Endodermal cell (in vitro differentiated cells): ENCODE measurements around the gene GPD2. TPM values are rescaled to one million over a fixed set of nuclear protein-coding genes. Genes with fewer than 3 reads are reported as not detected.

Experiments
- DNase-seq: peaks from one replicate; pipeline ENCODE4 v3.0.0-alpha.2; 2017
- H3K27ac ChIP-seq: 2 replicates; pipeline ENCODE4 v1.5.1; 2013; ENCODE audit warnings: mild to moderate bottlenecking, low read depth, low read length, moderate library complexity
- H3K27me3 ChIP-seq: 2 replicates; pipeline ENCODE4 v1.6.1; 2013; ENCODE audit warnings: mild to moderate bottlenecking, low read length, moderate library complexity; ENCODE audit not compliant: insufficient read depth, control insufficient read depth, poor library complexity, severe bottlenecking
- H3K36me3 ChIP-seq: 2 replicates; pipeline ENCODE4 v1.7.0; 2013; ENCODE audit warnings: mild to moderate bottlenecking, low read length, moderate library complexity; ENCODE audit not compliant: control insufficient read depth, insufficient read depth
- H3K4me1 ChIP-seq: one replicate; pipeline ENCODE4 v1.7.0; 2013; ENCODE audit warnings: low read length; ENCODE audit not compliant: control insufficient read depth, insufficient read depth
- H3K4me3 ChIP-seq: 2 replicates; pipeline ENCODE4 v1.5.1; 2013; ENCODE audit warnings: mild to moderate bottlenecking, low read length, moderate library complexity
- H3K9ac ChIP-seq: 2 replicates; pipeline ENCODE4 v1.6.1; 2013; ENCODE audit warnings: mild to moderate bottlenecking, low read length, moderate library complexity; ENCODE audit not compliant: poor library complexity, severe bottlenecking; ENCODE audit errors: extremely low read depth
- H3K9me3 ChIP-seq: 2 replicates; pipeline ENCODE4 v1.6.1; 2013; ENCODE audit warnings: mild to moderate bottlenecking, low read length, moderate library complexity; ENCODE audit not compliant: control insufficient read depth
- H3K27ac Mint-ChIP-seq: 2 replicates; pipeline ENCODE4 v1.8.0; 2020; ENCODE audit warnings: mixed read lengths
- H3K27me3 Mint-ChIP-seq: 2 replicates; pipeline ENCODE4 v1.8.0; 2021; ENCODE audit warnings: mild to moderate bottlenecking, mixed read lengths; ENCODE audit not compliant: insufficient read depth
- H3K36me3 Mint-ChIP-seq: 2 replicates; pipeline ENCODE4 v1.8.0; 2020; ENCODE audit warnings: low read depth, mixed read lengths
- H3K4me1 Mint-ChIP-seq: 2 replicates; pipeline ENCODE4 v1.8.0; 2020; ENCODE audit warnings: mixed read lengths
- H3K4me3 Mint-ChIP-seq: 2 replicates; pipeline ENCODE4 v1.8.0; 2020; ENCODE audit warnings: mild to moderate bottlenecking, moderate library complexity, mixed read lengths
- H3K9me3 Mint-ChIP-seq: 2 replicates; pipeline ENCODE4 v1.8.0; 2020; ENCODE audit warnings: mild to moderate bottlenecking, mixed read lengths
- CTCF ChIP-seq: fragments of 200-600 bp; sonication (generic); conservative IDR thresholded peaks from 2 replicates; pipeline ENCODE4 v1.5.0; 2021; ENCODE audit warnings: antibody characterized with exemption, mild to moderate bottlenecking
- WGBS, 2 experiments: methylation state at CpG; one replicate each; pipeline versions ENCODE4 v1.1.5 to v1.1.7; 2013; ENCODE audit warnings: missing lambda C conversion rate in 2 of 2, mixed read lengths in 1 of 2; ENCODE audit not compliant: insufficient coverage in 1 of 2, insufficient read length in 1 of 2; 5-methylcytosine and 5-hydroxymethylcytosine counted together
- total RNA-seq, 2 donors: library from RNA; stranded (reverse); fragmentation: NEBNext Ultra II Directional in 1 of 2; extraction: Animal tissue kit (Norgen Biotek cat#: 25700) in 1 of 2; gene quantifications; 2 replicates in 1 of 2; 3 replicates in 1 of 2; pipeline ENCODE4 v1.2.1, GENCODE V29; 2021

Gene GPD2
- total RNA-seq, 2 donors from 2014 or later = 51.7 to 64.6 TPM

DNA sequence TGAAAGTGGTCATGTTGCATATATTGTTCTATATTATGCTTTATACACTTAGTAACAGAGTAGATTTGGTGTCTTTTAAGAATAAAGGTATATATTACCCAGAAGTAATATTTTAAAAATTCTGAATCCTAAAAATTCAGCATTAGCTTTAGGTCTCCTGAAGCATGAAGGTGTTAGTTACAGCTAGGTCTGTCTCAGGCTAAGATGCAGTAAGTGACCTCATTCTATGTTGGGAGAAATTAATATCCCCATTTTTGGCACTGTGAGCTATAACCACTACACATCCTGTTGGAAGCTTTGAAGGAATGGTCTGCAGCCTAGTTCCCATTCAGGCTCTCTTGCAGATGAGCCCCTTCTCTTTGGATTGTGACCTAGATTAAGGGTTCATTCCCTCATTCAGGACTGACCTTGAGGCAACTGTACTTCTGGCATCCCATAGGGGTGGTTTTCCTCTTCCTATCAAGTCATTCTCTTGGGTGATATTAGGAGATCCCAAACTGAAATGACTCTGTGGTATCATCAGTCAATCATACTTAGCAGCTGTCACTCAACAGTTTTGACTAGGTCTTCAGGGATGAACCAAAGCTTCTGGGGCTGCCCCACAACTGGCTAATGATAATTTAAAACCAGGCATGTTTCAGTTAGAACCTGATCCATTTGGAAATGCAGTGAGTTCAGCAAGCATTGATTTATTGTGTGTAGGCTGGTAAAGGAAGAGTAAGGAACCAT is 117.7 kb downstream of the GPD2 start:
- no peaks in the 10 kb centered on the region for H3K9me3 Mint-ChIP-seq

DNA sequence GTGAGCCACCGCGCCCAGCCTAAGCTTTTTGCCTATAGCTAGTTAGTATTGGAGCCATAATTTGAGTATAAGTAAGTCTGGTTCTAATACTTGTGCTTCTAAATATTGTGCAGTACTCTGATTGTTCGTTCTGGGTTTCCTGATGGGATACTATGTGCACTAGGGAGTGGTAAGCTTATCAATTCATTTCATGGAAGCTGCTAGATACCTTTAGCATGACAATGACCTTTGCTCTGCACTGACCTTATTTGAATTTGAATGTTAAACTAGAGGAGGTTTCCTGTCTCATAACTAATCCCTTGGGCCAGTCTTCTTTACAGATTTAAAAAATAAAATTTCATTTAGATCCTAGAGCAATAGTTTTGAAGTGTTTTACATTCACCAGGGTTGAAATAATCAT is 125.1 kb downstream of the GPD2 start:
- no peaks in the 10 kb centered on the region for H3K4me1 ChIP-seq
- no peaks in the 10 kb centered on the region for H3K9me3 ChIP-seq
- H3K27me3 ChIP-seq = no peaks in the 10 kb centered on the region
- DNase-seq = no peak
- H3K4me3 ChIP-seq = no peak overlapping the region
- Mint-ChIP-seq H3K36me3 (peaks cover 14% of the 10 kb centered on the region), H3K4me1 (peaks cover 10% of the 10 kb centered on the region), H3K4me3 (no peak overlapping the region), H3K27me3 (no peaks in the 10 kb centered on the region), H3K27ac (no peak overlapping the region), H3K9me3 (no peaks in the 10 kb centered on the region)
- 83 to 95% methylated on average over 2 to 3 of the region's 3 CpGs for WGBS, 2 experiments
- H3K36me3 ChIP-seq = peaks cover 6% of the 10 kb centered on the region
- H3K9ac ChIP-seq = no peak overlapping the region
- no peak for TF ChIP-seq CTCF
- no peak overlapping the region for H3K27ac ChIP-seq

More for the DNA sequence above, 117.7 kb downstream of the GPD2 start:
- Mint-ChIP-seq H3K27me3 (no peaks in the 10 kb centered on the region), H3K4me1 (no peaks in the 10 kb centered on the region), H3K4me3 (no peak overlapping the region), H3K27ac (no peak overlapping the region), H3K36me3 (peaks cover 13% of the 10 kb centered on the region)
- H3K9ac ChIP-seq = no peak overlapping the region
- H3K9me3 ChIP-seq = no peaks in the 10 kb centered on the region
- DNase-seq = no peak
- no peaks in the 10 kb centered on the region for H3K27me3 ChIP-seq
- H3K4me1 ChIP-seq = no peaks in the 10 kb centered on the region
- H3K27ac ChIP-seq = no peak overlapping the region
- no peak overlapping the region for H3K4me3 ChIP-seq
- no peak for TF ChIP-seq CTCF
- peaks cover 10% of the 10 kb centered on the region for H3K36me3 ChIP-seq

DNA sequence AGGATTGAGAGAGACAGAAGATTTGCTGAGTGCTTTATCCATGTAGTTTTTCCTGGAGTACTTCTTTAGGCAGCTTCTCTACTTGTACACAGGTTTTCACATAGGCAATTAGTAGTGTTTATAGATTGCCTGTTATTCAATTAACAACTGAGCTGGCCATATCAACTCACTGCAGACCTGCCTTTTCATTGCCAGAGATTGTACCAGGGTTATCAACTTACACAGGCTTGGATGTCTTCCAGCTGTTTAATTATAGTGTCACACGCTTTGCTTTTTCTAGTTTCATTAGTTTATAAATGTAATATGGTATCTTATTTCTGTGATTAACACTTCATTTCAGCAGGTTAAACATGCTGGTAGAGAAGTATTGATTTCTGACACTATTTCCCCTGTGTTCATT is 125.9 kb downstream of the GPD2 start:
- no peaks in the 10 kb centered on the region for H3K27me3 ChIP-seq
- no peaks in the 10 kb centered on the region for H3K9me3 ChIP-seq
- H3K9me3 Mint-ChIP-seq = no peaks in the 10 kb centered on the region
- no peak for TF ChIP-seq CTCF
- H3K9ac ChIP-seq = no peak overlapping the region
- no peaks in the 10 kb centered on the region for H3K4me1 ChIP-seq
- peaks cover 14% of the 10 kb centered on the region for H3K36me3 Mint-ChIP-seq
- no peaks in the 10 kb centered on the region for H3K27me3 Mint-ChIP-seq
- H3K4me1 Mint-ChIP-seq = peaks cover 11% of the 10 kb centered on the region
- peaks cover 6% of the 10 kb centered on the region for H3K36me3 ChIP-seq
- no peak overlapping the region for H3K27ac Mint-ChIP-seq
- H3K4me3 ChIP-seq = no peak overlapping the region
- no peak overlapping the region for H3K4me3 Mint-ChIP-seq
- no peak overlapping the region for H3K27ac ChIP-seq
- WGBS, 2 experiments = 100% methylated on average over 1 of the region's 1 CpG; no CpG with 5 or more reads in 1 of the 2 experiments
- no peak for DNase-seq
